Ovary (tissue), 3 donors: ENCODE measurements around the gene PGF.

Source experiments
- CTCF ChIP-seq, 3 donors: fragments of 450-650 bp in 2 of 3; fragments of 200-600 bp in 1 of 3; IDR thresholded peaks; one replicate each; pipeline versions ENCODE4 v1.5.1 to v1.8.0; 2016 to 2022; ENCODE audit warnings: antibody characterized with exemption in 3 of 3, mild to moderate bottlenecking in 1 of 3
- POLR2A ChIP-seq: fragments of 450-650 bp; IDR thresholded peaks from one replicate; pipeline ENCODE4 v1.6.1; 2017; ENCODE audit warnings: antibody characterized with exemption, mild to moderate bottlenecking, moderate library complexity
- donor health status: DM: no; HTN: no; CAD: no.

DNA sequence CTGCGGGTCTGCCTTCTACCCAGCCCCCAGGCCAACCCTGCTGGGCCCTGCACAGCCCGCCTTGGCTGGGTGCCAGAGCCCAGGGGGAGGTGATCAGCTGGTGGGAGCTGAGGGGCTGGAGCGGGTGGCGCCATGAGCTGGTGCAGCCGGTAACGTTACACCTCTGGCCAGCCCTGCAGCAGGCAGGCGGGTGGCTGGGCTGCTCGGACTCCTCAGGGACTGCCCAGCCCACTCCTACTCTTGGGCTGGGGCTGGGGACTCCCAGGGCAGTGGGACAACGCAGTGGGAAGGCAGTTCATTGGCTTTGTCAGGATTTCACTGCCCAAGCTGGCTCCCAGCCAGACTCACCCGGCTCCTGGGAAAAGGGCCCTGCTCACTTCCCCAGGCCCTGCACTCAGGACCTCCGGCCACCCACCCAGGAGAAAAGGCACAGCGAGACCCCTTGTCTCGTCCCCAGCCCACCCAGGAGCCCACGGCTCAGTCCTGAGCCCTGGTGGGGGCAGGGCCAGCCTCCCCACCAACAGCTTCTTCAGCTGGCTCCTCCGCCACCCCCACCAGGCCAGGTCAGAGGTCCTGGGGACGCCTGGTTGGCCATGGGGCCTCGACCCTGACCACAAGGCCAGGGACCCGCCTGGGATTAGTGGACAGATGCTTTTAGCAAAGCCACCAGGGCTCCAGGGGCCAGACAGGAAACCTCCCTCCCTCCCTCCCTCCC is 1.0 kb downstream of the PGF start:
- TF ChIP-seq POLR2A, result no peak
- no peak for TF ChIP-seq CTCF (IDR thresholded peaks at IDR 0.05)
